Gastroesophageal sphincter (tissue), 4 donors: ENCODE data around the gene CEBPZOS. TPM values are rescaled to one million over a fixed set of nuclear protein-coding genes. Genes with fewer than 3 reads are reported as not detected.

Source experiments
- ATAC-seq: fragments of 150-250 bp; one replicate; pipeline ENCODE4 v1.9.1; 2016; ENCODE audit warnings: mild to moderate bottlenecking, moderate library complexity
- H3K27ac ChIP-seq, 4 donors: fragments of 200-600 bp; sonication (generic) in 3 of 4; 1 replicate in 3 of 4; 2 replicates in 1 of 4; pipeline ENCODE4 v1.5.1; 2016 to 2019
- H3K27me3 ChIP-seq: fragments of 200-600 bp; sonication (generic); one replicate; pipeline ENCODE4 v1.5.1; 2019
- H3K36me3 ChIP-seq, 2 donors: fragments of 200-600 bp; sonication (generic); one replicate each; pipeline ENCODE4 v1.5.1; 2019; ENCODE audit warnings: control low read depth in 1 of 2
- H3K4me1 ChIP-seq, 3 donors: fragments of 200-600 bp; sonication (generic); 1 replicate in 2 of 3; 2 replicates in 1 of 3; pipeline ENCODE4 v1.5.1; 2016 to 2019; ENCODE audit warnings: control low read depth in 2 of 3
- H3K4me3 ChIP-seq, 2 donors: fragments of 200-600 bp; sonication (generic); one replicate each; pipeline ENCODE4 v1.5.1; 2019; ENCODE audit warnings: mild to moderate bottlenecking in 1 of 2, moderate library complexity in 1 of 2
- H3K9me3 ChIP-seq, 3 donors: fragments of 200-600 bp; sonication (generic); one replicate each; pipeline ENCODE4 v1.5.1; 2017 to 2019; ENCODE audit warnings: control low read depth in 2 of 3
- EP300 ChIP-seq: sonication (generic); formaldehyde crosslinking; IDR thresholded peaks from one replicate; pipeline ENCODE4 v1.6.1; 2017; ENCODE audit warnings: antibody characterized with exemption, mild to moderate bottlenecking
- POLR2A ChIP-seq, 2 donors: fragments of 450-650 bp; IDR thresholded peaks; one replicate each; pipeline ENCODE4 v1.6.1; 2017; ENCODE audit warnings: antibody characterized with exemption in 2 of 2, mild to moderate bottlenecking in 2 of 2, moderate library complexity in 1 of 2
- POLR2AphosphoS5 ChIP-seq: sonication (generic); formaldehyde crosslinking; IDR thresholded peaks from one replicate; pipeline ENCODE4 v1.6.1; 2017; ENCODE audit warnings: antibody characterized with exemption
- WGBS, 2 donors: methylation state at CpG; one replicate each; pipeline ENCODE4 v1.1.5; 2018; ENCODE audit warnings: low coverage in 1 of 2; 5-methylcytosine and 5-hydroxymethylcytosine counted together
- total RNA-seq, 4 donors: library from RNA; depleted of rRNA; stranded (reverse); fragments of >200 nt; gene quantifications; one replicate each; pipeline ENCODE4 v1.1.0, GENCODE V29; 2016
- TF ChIP-seq, protein P1 (sequence below), 4 experiments: fragments of 200-600 bp in 2 of 4; fragments of 450-650 bp in 2 of 4; sonication (generic) in 1 of 4; IDR thresholded peaks; one replicate each; pipeline ENCODE4 v1.5.1; 2017 to 2019; ENCODE audit warnings: antibody characterized with exemption in 4 of 4, mild to moderate bottlenecking in 2 of 4, moderate library complexity in 2 of 4

The CEBPZOS gene
- total RNA-seq, 4 donors from 2014 or later: 21.0 to 37.4 (median 28.7) TPM

DNA sequence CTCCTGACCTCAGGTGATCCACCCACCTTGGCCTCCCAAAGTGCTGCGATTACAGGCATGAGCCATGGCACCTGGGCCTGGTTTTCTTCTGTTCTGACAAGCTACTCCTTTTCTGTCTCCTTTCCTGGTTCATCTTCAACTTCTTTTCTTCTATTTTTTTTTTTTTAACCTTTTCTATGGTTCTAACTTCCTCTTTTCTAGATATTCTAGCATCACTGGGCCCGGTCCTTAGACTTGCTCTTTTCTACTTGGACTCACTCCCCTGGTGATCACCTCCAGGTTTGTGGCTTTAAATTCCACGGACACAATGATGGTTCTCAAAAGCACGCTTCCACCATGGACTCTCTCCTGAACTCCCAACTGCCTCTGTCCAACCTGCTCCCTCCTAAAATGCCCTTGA is 41.5 kb upstream of the CEBPZOS start:
- H3K27me3 ChIP-seq: no peaks in the 10 kb centered on the region
- WGBS, 2 donors: 88 to 94% methylated on average over 4 of the region's 4 CpGs
- TF ChIP-seq EP300 (no peak), POLR2A (IDR thresholded peaks at IDR 0.05) (no peak), POLR2AphosphoS5 (no peak)
- TF ChIP-seq, protein P1, sequence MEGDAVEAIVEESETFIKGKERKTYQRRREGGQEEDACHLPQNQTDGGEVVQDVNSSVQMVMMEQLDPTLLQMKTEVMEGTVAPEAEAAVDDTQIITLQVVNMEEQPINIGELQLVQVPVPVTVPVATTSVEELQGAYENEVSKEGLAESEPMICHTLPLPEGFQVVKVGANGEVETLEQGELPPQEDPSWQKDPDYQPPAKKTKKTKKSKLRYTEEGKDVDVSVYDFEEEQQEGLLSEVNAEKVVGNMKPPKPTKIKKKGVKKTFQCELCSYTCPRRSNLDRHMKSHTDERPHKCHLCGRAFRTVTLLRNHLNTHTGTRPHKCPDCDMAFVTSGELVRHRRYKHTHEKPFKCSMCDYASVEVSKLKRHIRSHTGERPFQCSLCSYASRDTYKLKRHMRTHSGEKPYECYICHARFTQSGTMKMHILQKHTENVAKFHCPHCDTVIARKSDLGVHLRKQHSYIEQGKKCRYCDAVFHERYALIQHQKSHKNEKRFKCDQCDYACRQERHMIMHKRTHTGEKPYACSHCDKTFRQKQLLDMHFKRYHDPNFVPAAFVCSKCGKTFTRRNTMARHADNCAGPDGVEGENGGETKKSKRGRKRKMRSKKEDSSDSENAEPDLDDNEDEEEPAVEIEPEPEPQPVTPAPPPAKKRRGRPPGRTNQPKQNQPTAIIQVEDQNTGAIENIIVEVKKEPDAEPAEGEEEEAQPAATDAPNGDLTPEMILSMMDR (IDR thresholded peaks at IDR 0.05): no peak
- H3K9me3 ChIP-seq: no peaks in the 10 kb centered on the region
- peaks cover 0 to 35% (median 7%) of the 10 kb centered on the region in 3 donors for H3K4me1 ChIP-seq
- ATAC-seq: no peak
- H3K27ac ChIP-seq: no peak overlapping the region
- H3K4me3 ChIP-seq: no peak overlapping the region
- peaks cover 0 to 17% of the 10 kb centered on the region in 2 donors for H3K36me3 ChIP-seq

DNA sequence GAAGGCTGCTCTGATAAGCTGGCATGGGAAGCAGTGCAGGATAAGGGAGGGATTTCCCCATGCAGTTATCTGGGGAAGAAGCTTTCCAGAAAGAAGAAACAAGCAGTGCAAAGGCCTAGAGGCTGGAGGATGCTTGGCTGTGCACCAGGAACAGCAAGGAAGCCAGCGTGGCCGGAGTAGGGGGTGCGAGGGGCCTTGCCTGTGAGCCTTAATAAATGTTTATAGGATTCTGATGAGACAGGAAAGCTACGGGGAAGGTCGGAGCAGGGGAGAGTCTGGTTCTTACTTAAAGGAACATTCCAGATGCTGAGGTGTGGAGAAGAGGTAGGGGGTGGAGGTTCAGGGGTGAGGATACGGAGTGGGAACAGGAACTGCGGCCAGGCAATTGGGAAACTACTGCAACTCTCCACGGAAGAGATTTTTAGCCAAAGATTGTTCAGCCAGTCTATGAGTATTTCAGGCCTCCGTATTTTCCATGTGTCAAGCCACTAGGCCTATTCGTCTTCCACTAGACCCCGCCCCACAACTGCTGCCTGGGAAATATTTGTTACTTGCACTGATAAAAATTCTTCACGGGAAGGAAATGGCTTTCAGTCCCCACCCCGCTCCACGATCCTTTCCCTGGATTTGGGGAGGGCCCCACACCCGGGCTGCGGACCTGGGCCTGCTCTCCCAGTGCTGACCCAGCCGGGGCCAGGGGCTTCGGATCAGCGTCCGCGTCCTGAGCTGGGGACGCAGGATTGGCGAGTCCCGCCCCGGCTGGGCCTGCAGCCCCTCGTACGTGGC is 40.0 kb upstream of the CEBPZOS start:
- no peaks in the 10 kb centered on the region for H3K27me3 ChIP-seq
- peaks cover 0 to 24% (median 7%) of the 10 kb centered on the region in 3 donors for H3K4me1 ChIP-seq
- H3K9me3 ChIP-seq: no peaks in the 10 kb centered on the region
- WGBS, 2 donors: 0 to 1% methylated on average over 9 to 21 of the region's 27 CpGs
- H3K36me3 ChIP-seq: peaks cover 0 to 17% of the 10 kb centered on the region in 2 donors
- peak; percentile 80 for ATAC-seq
- TF ChIP-seq POLR2A (IDR thresholded peaks at IDR 0.05): no peak
- TF ChIP-seq, protein P1 (IDR thresholded peaks at IDR 0.05): no peak
- no peak for TF ChIP-seq POLR2AphosphoS5
- TF ChIP-seq EP300: no peak
- H3K4me3 ChIP-seq: peak overlapping the region; percentile 38 to 85
- H3K27ac ChIP-seq: peak overlapping the region; percentile 5 to 96 (median 93)

DNA sequence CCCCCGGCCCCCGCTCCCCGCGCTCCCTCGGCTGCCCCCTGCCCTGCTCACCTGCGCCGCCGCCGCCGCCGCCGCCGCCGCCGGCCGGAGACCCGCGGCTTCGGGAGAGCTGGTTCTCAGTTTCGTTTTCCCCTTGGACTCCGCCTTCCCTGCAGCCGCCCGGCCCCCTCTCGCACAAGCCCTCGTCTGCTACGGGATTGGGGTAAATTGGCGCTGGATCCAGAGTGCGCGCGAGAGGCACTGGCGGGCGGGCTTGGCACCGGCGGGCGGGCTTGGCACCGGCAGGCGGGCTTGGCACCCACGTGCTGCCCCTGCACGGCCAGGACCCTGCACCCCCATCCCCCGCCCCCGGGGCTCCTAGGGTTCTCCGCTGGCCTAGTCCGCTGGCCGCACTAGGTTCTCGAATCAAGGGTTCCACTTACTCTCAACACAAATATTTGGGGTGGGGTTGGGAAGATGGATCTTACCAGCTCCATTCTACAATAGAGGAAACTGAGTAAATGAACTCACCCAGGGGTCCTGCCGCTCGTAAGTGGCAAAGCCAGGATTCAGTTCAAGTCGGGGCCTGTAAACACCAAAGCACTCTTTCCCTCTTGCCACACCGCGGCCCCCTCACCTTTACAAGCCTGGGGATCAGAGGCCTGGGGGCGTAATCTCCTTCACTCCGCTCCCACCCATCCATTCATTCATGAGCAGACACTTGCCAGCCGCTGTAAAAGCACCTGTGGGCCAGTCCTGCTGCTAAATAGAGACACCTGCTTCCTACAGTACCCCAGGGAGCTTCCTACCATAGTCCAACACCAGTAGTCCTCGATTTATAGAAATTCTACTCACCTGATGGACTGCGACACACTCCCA is 39.2 kb upstream of the CEBPZOS start, which contains the start of gene EIF2AK2:
Gene EIF2AK2 (minus strand): TSS at position 124 of the 858 bp plus-strand sequence. CDS start 9,174 bp downstream, outside the sequence.
- 48 to 53% methylated on average over 7 to 9 of the region's 55 CpGs for WGBS, 2 donors

DNA sequence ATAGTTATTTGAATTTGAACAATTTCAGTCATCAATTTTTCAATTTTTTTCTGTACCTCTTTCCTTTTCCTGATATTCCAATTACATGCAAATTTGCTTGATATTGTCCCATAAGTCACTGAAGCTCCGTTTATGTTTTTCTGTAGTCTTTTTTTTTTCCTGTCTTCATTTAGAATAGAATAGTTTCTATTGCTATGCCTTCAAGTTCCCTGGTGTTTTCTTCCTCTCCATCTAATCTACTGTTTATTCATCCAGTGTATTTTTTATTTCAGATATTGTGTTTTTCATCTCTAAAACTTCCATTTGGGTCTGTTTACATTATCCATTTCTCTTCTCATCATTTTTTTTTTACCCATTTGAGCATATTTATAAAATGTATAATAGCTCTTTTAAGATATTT is 31.5 kb upstream of the CEBPZOS start:
- Histone ChIP-seq H3K27ac (no peak overlapping the region), H3K36me3 (no peaks in the 10 kb centered on the region), H3K27me3 (no peaks in the 10 kb centered on the region), H3K4me3 (no peak overlapping the region), H3K4me1 (no peaks in the 10 kb centered on the region), H3K9me3 (peaks cover 0 to 18% (median 0%) of the 10 kb centered on the region in 3 donors)
- TF ChIP-seq, protein P1 (IDR thresholded peaks at IDR 0.05): no peak
- no peak for TF ChIP-seq POLR2A (IDR thresholded peaks at IDR 0.05)
- no peak for TF ChIP-seq POLR2AphosphoS5
- TF ChIP-seq EP300: no peak
- no peak for ATAC-seq
- 71% methylated on average over 1 of the region's 1 CpG; no CpG with 5 or more reads in 1 of the 2 donors for WGBS, 2 donors

More for the DNA sequence above, 39.2 kb upstream of the CEBPZOS start, which contains the start of gene EIF2AK2:
- Histone ChIP-seq H3K9me3 (no peaks in the 10 kb centered on the region), H3K27me3 (no peaks in the 10 kb centered on the region), H3K4me1 (peaks cover 0 to 24% (median 7%) of the 10 kb centered on the region in 3 donors), H3K27ac (peak within 1 kb of the TSS; percentile 20 to 96 (median 93)), H3K4me3 (peak within 1 kb of the TSS; percentile 38 to 85), H3K36me3 (peaks cover 0 to 13% of the 10 kb centered on the region in 2 donors)
- TF ChIP-seq POLR2A (IDR thresholded peaks at IDR 0.05) (peak; percentile 39 to 46), POLR2AphosphoS5 (peak; percentile 40), EP300 (no peak)
- TF ChIP-seq, protein P1 (IDR thresholded peaks at IDR 0.05): peak in 1 of 4 experiments; percentile 12
- peak; percentile 95 for ATAC-seq
